Endothelial cell of umbilical vein (primary cell): Measurements from ENCODE around the gene TYRP1.

Experiments
- EZH2 ChIP-seq: IDR thresholded peaks from 2 replicates; pipeline ENCODE4 v1.6.1; 2012; ENCODE audit warnings: borderline replicate concordance, low read depth, mild to moderate bottlenecking, moderate library complexity, low read length, inconsistent platforms; ENCODE audit not compliant: severe bottlenecking
- MAX ChIP-seq: IDR thresholded peaks from 2 replicates; pipeline ENCODE4 v1.6.1; 2011; ENCODE audit not compliant: insufficient read depth, insufficient read length
- POLR2A ChIP-seq: IDR thresholded peaks from 2 replicates; pipeline ENCODE4 v1.6.1; 2012; ENCODE audit warnings: low read depth, mild to moderate bottlenecking, control low read depth, low read length
- POLR2AphosphoS5 ChIP-seq: IDR thresholded peaks from 2 replicates; pipeline ENCODE4 v1.6.1; 2012; ENCODE audit warnings: low read depth, mild to moderate bottlenecking, control low read depth, low read length, moderate library complexity; ENCODE audit not compliant: insufficient read depth
- TF ChIP-seq, protein P1 (sequence below), 2 donors: IDR thresholded peaks; 1 replicate in 1 of 2; 2 replicates in 1 of 2; pipeline ENCODE4 v1.5.1; 2011; ENCODE audit warnings: low read length in 2 of 2, mild to moderate bottlenecking in 2 of 2, moderate library complexity in 2 of 2, control low read depth in 1 of 2, inconsistent platforms in 1 of 2, low read depth in 1 of 2; ENCODE audit not compliant: insufficient read depth in 1 of 2; ENCODE audit errors: extremely low read depth in 1 of 2

- TF ChIP-seq, protein P1, sequence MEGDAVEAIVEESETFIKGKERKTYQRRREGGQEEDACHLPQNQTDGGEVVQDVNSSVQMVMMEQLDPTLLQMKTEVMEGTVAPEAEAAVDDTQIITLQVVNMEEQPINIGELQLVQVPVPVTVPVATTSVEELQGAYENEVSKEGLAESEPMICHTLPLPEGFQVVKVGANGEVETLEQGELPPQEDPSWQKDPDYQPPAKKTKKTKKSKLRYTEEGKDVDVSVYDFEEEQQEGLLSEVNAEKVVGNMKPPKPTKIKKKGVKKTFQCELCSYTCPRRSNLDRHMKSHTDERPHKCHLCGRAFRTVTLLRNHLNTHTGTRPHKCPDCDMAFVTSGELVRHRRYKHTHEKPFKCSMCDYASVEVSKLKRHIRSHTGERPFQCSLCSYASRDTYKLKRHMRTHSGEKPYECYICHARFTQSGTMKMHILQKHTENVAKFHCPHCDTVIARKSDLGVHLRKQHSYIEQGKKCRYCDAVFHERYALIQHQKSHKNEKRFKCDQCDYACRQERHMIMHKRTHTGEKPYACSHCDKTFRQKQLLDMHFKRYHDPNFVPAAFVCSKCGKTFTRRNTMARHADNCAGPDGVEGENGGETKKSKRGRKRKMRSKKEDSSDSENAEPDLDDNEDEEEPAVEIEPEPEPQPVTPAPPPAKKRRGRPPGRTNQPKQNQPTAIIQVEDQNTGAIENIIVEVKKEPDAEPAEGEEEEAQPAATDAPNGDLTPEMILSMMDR (IDR thresholded peaks at IDR 0.05; ENCODE audit: extremely low read depth in 1 of 2, insufficient read depth in 1 of 2, low read depth in 1 of 2, low read length in 2 of 2): peak; percentile 4 to 27
- TF ChIP-seq POLR2A (no peak), MAX (no peak), EZH2 (no peak), POLR2AphosphoS5 (no peak)
Measured at GRCh38 chr9:12666813-12667212, 26.4 kb upstream of the TYRP1 start.
